B cell (primary cell): Measurements from ENCODE around the gene PACRG. TPM values are rescaled to one million over a fixed set of nuclear protein-coding genes. Genes with fewer than 3 reads are reported as not detected.

Source experiments
- ATAC-seq: fragments of 200-7000 bp; cut with Tn5 transposase; one replicate; pipeline ENCODE4 v1.10.0; 2021; ENCODE audit warnings: low read depth, mild to moderate bottlenecking, moderate number of reproducible peaks, moderate library complexity
- CTCF ChIA-PET: fragments of 350-600 bp; sonication (Branson Sonifier 250); formaldehyde crosslinking; loops from one replicate; lab custom pipeline; 2021; ENCODE audit warnings: antibody characterized with exemption, inconsistent platforms; lab: Charles Lee
- POLR2A ChIA-PET: fragments of 350-600 bp; sonication (Branson Sonifier 250); formaldehyde crosslinking; loops from one replicate; lab custom pipeline; 2021; ENCODE audit warnings: antibody characterized with exemption; lab: Charles Lee
- DNase-seq: peaks from one replicate; pipeline ENCODE4 v3.0.0; 2013
- H2AFZ ChIP-seq: 2 replicates; pipeline ENCODE4 v1.6.1; 2012; ENCODE audit warnings: mild to moderate bottlenecking, low read depth, low read length; ENCODE audit not compliant: insufficient read depth, poor library complexity, severe bottlenecking
- H3K27ac ChIP-seq, 2 donors: 1 replicate in 1 of 2; 2 replicates in 1 of 2; pipeline ENCODE4 v1.5.1; 2012 to 2013; ENCODE audit warnings: low read length in 2 of 2, mild to moderate bottlenecking in 2 of 2, moderate library complexity in 1 of 2
- H3K27me3 ChIP-seq, 4 experiments: fragments of 200-600 bp in 1 of 4; sonication (generic) in 1 of 4; replicated peaks in 1 of 4; 1 replicate in 2 of 4; 2 replicates in 2 of 4; pipeline versions ENCODE4 v1.6.1 to v1.7.0; 2013 to 2016; ENCODE audit warnings: low read length in 3 of 4, mild to moderate bottlenecking in 2 of 4, mixed read lengths in 1 of 4, moderate library complexity in 1 of 4; ENCODE audit not compliant: insufficient read depth in 4 of 4, control insufficient read depth in 3 of 4; ENCODE audit errors: control extremely low read depth in 1 of 4
- H3K36me3 ChIP-seq, 2 experiments: replicated peaks in 1 of 2; 1 replicate in 1 of 2; 2 replicates in 1 of 2; pipeline versions ENCODE4 v1.6.1 to v1.7.1; 2013; ENCODE audit warnings: low read length in 1 of 2; ENCODE audit not compliant: insufficient read depth in 2 of 2, control insufficient read depth in 1 of 2; ENCODE audit errors: control extremely low read depth in 1 of 2, extremely low read depth in 1 of 2
- H3K4me1 ChIP-seq, 2 donors: fragments of 200-600 bp in 1 of 2; sonication (generic) in 1 of 2; 1 replicate in 1 of 2; 2 replicates in 1 of 2; pipeline versions ENCODE4 v1.5.1 to v1.6.1; 2013 to 2017; ENCODE audit warnings: low read length in 2 of 2; ENCODE audit not compliant: control insufficient read depth in 2 of 2, insufficient read depth in 2 of 2
- H3K4me2 ChIP-seq: replicated peaks from 2 replicates; pipeline ENCODE3; 2012; ENCODE audit warnings: mild to moderate bottlenecking, low read depth, low read length; ENCODE audit not compliant: poor library complexity, severe bottlenecking
- H3K4me3 ChIP-seq, 5 experiments: fragments of 200-600 bp in 1 of 5; sonication (generic) in 1 of 5; 1 replicate in 3 of 5; 2 replicates in 2 of 5; pipeline versions ENCODE4 v1.5.1 to v1.7.0; 2011 to 2016; ENCODE audit warnings: low read length in 4 of 5, mild to moderate bottlenecking in 4 of 5, low read depth in 2 of 5, control low read depth in 1 of 5, moderate library complexity in 1 of 5; ENCODE audit not compliant: insufficient read depth in 1 of 5; ENCODE audit errors: control extremely low read depth in 1 of 5, extremely low read depth in 1 of 5
- H3K79me2 ChIP-seq: fragments of 200-600 bp; sonication (generic); one replicate; pipeline ENCODE4 v1.6.0; 2016; ENCODE audit warnings: low read length; ENCODE audit not compliant: control insufficient read depth, insufficient read depth
- H3K9ac ChIP-seq: fragments of 200-600 bp; sonication (generic); 2 replicates; pipeline ENCODE4 v1.6.1; 2017; ENCODE audit warnings: mild to moderate bottlenecking, low read length, moderate library complexity
- H3K9me3 ChIP-seq, 3 donors: one replicate each; pipeline versions ENCODE4 v1.6.1 to v1.7.1; 2013; ENCODE audit warnings: low read length in 2 of 3; ENCODE audit not compliant: control insufficient read depth in 2 of 3, insufficient read depth in 1 of 3; ENCODE audit errors: control extremely low read depth in 1 of 3
- H4K20me1 ChIP-seq: 2 replicates; pipeline ENCODE4 v1.6.0; 2012; ENCODE audit warnings: mild to moderate bottlenecking, low read length; ENCODE audit not compliant: insufficient read depth, control insufficient read depth, poor library complexity, severe bottlenecking
- H3K27ac Mint-ChIP-seq: one replicate; pipeline ENCODE4 v1.8.0; 2021; ENCODE audit warnings: mixed read lengths
- H3K27me3 Mint-ChIP-seq: one replicate; pipeline ENCODE4 v1.8.0; 2021; ENCODE audit warnings: mixed read lengths
- H3K4me1 Mint-ChIP-seq: one replicate; pipeline ENCODE4 v1.8.0; 2021; ENCODE audit warnings: mixed read lengths
- H3K4me3 Mint-ChIP-seq: one replicate; pipeline ENCODE4 v1.8.0; 2021; ENCODE audit warnings: mixed read lengths
- H3K9me3 Mint-ChIP-seq: one replicate; pipeline ENCODE4 v1.8.0; 2022; ENCODE audit warnings: mixed read lengths; ENCODE audit not compliant: insufficient read depth
- EZH2 ChIP-seq: IDR thresholded peaks from 2 replicates; pipeline ENCODE4 v1.6.1; 2012; ENCODE audit warnings: borderline replicate concordance, low read depth, mild to moderate bottlenecking, moderate library complexity, low read length; ENCODE audit not compliant: insufficient read depth, poor library complexity, severe bottlenecking
- WGBS: methylation state at CpG from one replicate; pipeline ENCODE4 v1.1.5; 2013; ENCODE audit warnings: missing lambda C conversion rate; ENCODE audit not compliant: insufficient coverage; 5-methylcytosine and 5-hydroxymethylcytosine counted together
- intact Hi-C: fragments of 100-400 bp; cut with micrococcal nuclease; formaldehyde crosslinking; loops from one replicate; pipeline ENCODE4 v1.10.0; 2022
- polyA plus RNA-seq: library from polyadenylated mRNA; depleted of rRNA; stranded (reverse); fragments of >200 nt; gene quantifications from 2 replicates; pipeline ENCODE4 v1.2.3, GENCODE V29; 2012
- total RNA-seq, 2 donors: library from RNA; stranded (reverse); fragments of 120-200 nt in 1 of 2; gene quantifications; 1 replicate in 1 of 2; 2 replicates in 1 of 2; pipeline versions ENCODE4 v1.2.3 to v1.2.4, GENCODE V29; 2013 to 2022
- TF ChIP-seq, protein P1 (sequence below): fragments of 200-600 bp; IDR thresholded peaks from one replicate; pipeline ENCODE4 v1.8.0; 2022; ENCODE audit warnings: antibody characterized with exemption, mild to moderate bottlenecking

Gene PACRG
- total and polyA plus RNA-seq, 2 donors (not counting 1 experiment from before 2014, with no cell fraction given) = not detected

GRCh38 chr6:163254341-163254835, 526.6 kb downstream of the PACRG start:
- Histone ChIP-seq H4K20me1 (no peaks in the 10 kb centered on the region), H3K27me3 (peaks cover 0 to 6% (median 1%) of the 10 kb centered on the region in 4 experiments), H3K9ac (no peak overlapping the region), H2AFZ (no peak overlapping the region), H3K9me3 (no peaks in the 10 kb centered on the region), H3K79me2 (no peaks in the 10 kb centered on the region), H3K27ac (no peak overlapping the region), H3K36me3 (no peaks in the 10 kb centered on the region), H3K4me3 (no peak overlapping the region), H3K4me2 (no peak overlapping the region), H3K4me1 (no peaks in the 10 kb centered on the region)
- CTCF ChIA-PET = no interaction called here
- TF ChIP-seq, protein P1, sequence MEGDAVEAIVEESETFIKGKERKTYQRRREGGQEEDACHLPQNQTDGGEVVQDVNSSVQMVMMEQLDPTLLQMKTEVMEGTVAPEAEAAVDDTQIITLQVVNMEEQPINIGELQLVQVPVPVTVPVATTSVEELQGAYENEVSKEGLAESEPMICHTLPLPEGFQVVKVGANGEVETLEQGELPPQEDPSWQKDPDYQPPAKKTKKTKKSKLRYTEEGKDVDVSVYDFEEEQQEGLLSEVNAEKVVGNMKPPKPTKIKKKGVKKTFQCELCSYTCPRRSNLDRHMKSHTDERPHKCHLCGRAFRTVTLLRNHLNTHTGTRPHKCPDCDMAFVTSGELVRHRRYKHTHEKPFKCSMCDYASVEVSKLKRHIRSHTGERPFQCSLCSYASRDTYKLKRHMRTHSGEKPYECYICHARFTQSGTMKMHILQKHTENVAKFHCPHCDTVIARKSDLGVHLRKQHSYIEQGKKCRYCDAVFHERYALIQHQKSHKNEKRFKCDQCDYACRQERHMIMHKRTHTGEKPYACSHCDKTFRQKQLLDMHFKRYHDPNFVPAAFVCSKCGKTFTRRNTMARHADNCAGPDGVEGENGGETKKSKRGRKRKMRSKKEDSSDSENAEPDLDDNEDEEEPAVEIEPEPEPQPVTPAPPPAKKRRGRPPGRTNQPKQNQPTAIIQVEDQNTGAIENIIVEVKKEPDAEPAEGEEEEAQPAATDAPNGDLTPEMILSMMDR = no peak
- no peak for TF ChIP-seq EZH2
- Mint-ChIP-seq H3K4me1 (peaks cover under 1% of the 10 kb centered on the region), H3K9me3 (no peaks in the 10 kb centered on the region), H3K27me3 (peaks cover 24% of the 10 kb centered on the region), H3K4me3 (no peak overlapping the region), H3K27ac (no peak overlapping the region)
- no peak for DNase-seq
- intact Hi-C loops = no loop called here
- POLR2A ChIA-PET = no interaction called here
- no peak for ATAC-seq
- whole genome bisulfite sequencing = 89% methylated on average over 6 of the region's 7 CpGs

- no peak overlapping the region for H3K4me3 ChIP-seq
- H3K27ac ChIP-seq = no peak overlapping the region
- H3K4me2 ChIP-seq = no peak overlapping the region
- H3K4me1 Mint-ChIP-seq = peaks cover 4% of the 10 kb centered on the region
- H3K9me3 ChIP-seq = no peaks in the 10 kb centered on the region
- H3K27me3 ChIP-seq = peaks cover 0 to 8% (median 1%) of the 10 kb centered on the region in 4 experiments
- H3K79me2 ChIP-seq = no peaks in the 10 kb centered on the region
- H3K4me1 ChIP-seq = peaks cover 3 to 4% of the 10 kb centered on the region in 2 donors
- WGBS = 90% methylated on average over 2 of the region's 2 CpGs
- ChIA-PET POLR2A (no interaction called here), CTCF (no interaction called here)
- no peak for ATAC-seq
- H3K9me3 Mint-ChIP-seq = no peaks in the 10 kb centered on the region
- H3K27ac Mint-ChIP-seq = no peak overlapping the region
- no peak overlapping the region for H3K4me3 Mint-ChIP-seq
- H3K9ac ChIP-seq = no peak overlapping the region
- H2AFZ ChIP-seq = no peak overlapping the region
- no peak for DNase-seq
- H3K27me3 Mint-ChIP-seq = peaks cover 27% of the 10 kb centered on the region
- intact Hi-C loops = no loop called here
- H3K36me3 ChIP-seq = no peaks in the 10 kb centered on the region
- TF ChIP-seq, protein P1 = no peak
- TF ChIP-seq EZH2 = no peak
- no peaks in the 10 kb centered on the region for H4K20me1 ChIP-seq
These were observed 527.5 kb downstream of the PACRG start for GRCh38 chr6:163255265-163255664.
